Measurements from ENCODE around the gene BAIAP2L2.
"Not testable (repeated sequence)": the region's sequence is repeated elsewhere in the genome, so short reads cannot be mapped to it uniquely, and the experiment has no call there.

The BAIAP2L2 gene

GRCh38 chr22:38080850-38081635 lies 29.4 kb downstream of the BAIAP2L2 start:
- DNase-seq (ENCODE audit: low spot score): no peak

DNA sequence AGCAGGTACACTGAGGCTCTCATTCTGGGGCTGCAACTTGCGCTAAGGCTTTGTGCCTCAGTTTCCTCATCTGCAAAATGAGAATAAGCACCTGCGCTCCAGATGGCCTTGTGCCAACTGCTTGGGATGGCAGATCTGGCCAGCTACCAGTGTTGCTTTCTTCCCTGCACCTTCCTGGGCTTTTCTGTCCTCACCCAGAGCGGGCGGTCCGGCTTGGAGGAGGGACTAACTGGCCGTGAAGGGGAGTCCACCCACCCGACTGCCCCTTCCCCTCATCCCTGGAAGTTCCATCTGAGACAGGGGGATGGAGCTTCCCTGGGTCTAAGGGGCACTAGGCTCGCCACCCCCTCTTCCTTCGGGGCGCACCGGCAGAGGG lies 30.0 kb downstream of the BAIAP2L2 start:
- DNase-seq (ENCODE audit: low spot score): no peak

DNA sequence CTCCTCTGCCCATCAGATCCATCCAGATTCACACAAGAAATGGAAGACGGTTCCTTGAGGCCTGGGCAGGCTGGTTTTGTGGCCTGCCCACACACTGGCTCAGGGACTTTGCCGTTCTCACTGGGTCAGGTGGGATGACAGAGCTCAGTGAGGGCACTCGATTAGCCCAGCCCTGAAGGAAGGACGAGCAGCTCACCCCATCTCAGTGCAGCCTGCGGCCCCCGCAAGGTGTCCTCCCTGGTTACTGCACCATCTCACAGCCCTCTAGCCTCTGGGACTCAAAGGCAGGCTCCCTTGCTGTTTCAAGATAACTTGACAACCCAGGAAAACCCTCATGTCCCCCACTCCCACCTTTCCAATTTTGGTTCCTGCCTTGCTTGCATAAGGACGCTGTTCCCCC lies 30.7 kb downstream of the BAIAP2L2 start:
- DNase-seq (ENCODE audit: low spot score): no peak

GRCh38 chr22:38079208-38079607 lies 31.3 kb downstream of the BAIAP2L2 start:
- not testable (repeated sequence) for DNase-seq (ENCODE audit: low spot score)

DNA sequence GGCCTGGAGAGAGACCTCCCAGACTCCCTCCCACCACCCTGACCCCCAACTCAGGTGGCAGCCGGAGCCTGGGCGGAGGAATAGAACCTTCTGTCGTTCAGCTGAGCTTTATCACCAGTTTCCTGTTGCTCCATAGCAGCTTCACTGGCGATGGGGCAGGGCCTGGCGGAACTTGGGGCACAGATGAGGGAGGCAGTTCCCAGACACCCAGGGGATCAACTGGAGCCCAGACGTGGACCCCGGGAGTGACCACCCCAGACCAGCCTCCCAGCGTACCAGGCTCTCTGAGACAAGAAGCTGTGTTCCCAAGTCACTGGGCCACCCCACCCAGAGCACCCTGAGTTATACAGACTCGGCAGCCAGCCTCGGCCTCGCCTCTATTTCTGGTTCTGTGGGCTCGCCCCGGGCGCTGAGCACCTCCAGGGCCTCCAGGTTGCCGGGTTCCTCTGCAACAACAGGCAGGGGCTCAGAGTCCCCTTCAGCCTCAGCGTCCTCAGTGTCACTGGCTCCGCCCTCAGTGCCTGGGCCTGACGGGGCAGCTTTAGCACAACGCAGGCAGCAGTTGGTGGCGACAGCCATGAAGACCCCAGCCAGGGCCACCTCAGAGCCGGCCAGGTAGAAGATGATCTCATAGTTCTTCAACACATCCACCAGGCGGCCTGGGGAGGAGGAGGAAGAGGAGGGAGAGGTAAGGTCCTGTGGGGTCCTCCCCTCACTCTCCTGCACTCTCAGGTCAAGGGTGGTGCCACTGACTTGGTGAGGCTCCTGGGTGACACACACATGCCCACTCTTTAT lies 32.2 kb downstream of the BAIAP2L2 start:
- no peak for DNase-seq (ENCODE audit: low spot score)

GRCh38 chr22:38077595-38077994 lies 32.9 kb downstream of the BAIAP2L2 start:
- no peak for DNase-seq (ENCODE audit: low spot score)

DNA sequence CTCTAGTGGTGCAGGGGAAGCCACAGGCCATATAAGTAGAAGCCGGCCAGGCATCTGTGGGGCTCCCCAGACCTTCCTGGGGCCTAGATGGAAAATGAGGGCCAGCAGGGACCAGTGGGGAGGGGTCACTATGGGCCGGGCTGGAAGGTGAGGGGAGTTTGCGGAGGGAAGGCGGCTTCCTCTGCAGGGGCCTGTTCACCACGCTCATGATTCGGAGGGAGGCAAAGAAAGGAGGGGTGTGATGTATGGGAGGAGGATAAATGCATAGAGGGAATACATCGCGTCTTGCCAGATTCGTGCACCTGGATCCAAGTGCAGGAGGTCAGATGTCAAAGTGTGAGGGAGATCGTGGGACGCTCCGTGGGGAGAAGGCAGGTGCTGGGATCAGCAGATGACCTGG lies 33.4 kb downstream of the BAIAP2L2 start:
- DNase-seq (ENCODE audit: low spot score): no peak

DNA sequence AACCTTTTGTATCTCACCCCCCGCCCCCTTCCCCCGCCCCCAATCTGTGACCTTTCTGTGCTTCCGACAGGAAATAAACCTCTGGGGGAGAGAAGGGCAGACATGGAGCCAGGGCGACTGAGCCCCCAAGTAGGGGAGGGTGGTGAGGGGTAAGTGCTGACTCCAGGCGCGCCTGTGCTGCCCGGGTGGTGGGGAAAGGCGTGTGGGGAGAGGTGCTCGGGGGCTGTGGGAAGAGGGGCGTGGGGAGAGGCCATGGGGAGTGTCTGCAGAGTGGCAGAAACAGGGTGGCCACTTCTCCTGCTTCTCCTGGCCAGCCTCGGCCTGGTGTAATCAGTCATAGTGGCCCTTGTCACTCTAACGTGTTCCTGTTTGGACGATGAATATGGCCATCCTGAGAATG lies 34.5 kb downstream of the BAIAP2L2 start:
- no peak for DNase-seq (ENCODE audit: low spot score)

GRCh38 chr22:38075105-38075825 lies 35.2 kb downstream of the BAIAP2L2 start:
- no peak for DNase-seq (ENCODE audit: low spot score)

DNA sequence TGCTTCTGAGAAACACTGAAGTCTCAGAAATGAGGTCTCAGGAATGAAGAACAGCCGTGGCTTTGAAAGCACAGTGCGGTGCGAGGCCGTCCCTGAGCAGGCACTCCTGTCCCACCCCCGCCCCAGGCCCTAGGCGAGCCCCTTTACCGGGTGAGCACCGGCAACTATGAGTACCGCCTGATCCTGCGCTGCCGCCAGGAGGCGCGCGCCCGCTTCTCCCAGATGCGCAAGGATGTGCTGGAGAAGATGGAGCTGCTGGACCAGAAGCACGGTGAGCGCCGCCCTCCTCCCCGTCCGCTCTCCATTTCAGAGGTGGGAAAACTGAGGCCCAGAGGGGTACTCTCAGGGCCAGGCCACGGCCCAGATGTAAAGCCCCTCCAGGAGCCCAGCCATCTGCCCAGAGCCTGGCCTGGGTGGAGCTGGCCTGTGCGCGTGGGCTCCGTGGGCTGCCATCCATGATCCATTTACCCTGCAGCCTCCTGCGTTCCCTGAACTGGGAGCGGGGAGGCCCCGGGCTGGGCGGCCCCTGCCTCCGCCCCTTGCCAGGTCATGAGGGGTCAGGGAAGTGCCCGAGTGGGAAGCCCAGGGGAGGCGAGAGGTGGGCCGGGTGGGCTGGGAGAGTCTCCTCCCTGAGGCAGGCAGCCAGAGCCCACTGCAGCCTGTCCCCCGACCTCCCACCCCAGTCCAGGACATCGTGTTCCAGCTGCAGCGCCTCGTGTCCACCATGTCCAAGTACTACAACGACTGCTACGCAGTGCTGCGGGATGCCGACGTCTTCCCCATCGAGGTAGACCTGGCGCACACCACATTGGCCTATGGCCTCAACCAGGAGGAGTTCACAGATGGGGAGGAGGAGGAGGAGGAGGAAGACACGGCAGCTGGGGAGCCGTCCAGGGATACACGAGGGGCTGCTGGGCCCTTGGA lies 36.0 kb downstream of the BAIAP2L2 start:
- DNase-seq (ENCODE audit: low spot score): no peak

GRCh38 chr22:38073150-38074130 lies 37.0 kb downstream of the BAIAP2L2 start:
- DNase-seq (ENCODE audit: low spot score): no peak

- DNase-seq (ENCODE audit: low spot score): no peak
These were observed 37.9 kb downstream of the BAIAP2L2 start for GRCh38 chr22:38072322-38073149.

DNA sequence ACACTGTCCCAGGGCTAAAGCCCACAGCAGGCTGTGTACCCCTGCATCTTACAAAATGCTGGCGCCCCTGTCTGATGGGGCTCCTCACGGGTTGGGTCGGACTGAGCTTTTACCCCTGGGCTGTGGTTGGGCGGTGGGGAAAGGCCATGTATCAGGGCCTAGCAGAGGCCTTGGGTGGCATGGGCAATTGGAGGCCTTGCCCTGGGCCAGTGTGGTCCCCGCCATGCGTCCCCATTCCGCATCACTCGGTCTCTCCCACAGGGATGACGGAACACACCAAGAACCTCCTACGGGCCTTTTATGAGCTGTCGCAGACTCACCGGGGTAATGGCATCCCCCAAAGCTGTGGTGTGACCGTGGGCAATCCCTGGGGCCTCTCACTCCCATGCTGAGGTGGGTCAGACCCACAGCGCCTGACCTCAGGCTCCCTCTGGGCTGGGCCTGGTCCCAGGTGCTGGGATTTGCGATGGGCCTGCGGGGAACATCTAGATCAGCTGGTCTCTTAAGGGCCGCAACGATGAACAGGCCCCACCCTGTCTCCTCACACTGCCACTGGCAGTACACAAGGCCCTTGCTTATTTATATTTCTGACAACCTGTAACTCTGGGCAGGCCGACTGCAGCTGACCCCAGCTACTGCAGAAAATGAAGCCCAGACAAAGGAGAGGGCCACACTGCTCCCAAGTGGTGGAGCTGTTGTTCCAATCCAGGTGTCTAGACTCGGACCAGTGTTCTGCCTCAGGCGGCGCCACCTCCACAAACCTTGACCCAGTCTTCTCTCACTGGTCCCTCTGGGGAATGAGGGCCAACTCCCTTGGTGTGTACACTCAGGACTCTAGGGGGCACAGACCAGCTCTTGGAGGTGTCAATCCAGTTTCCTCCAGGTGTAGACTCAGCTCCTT lies 38.8 kb downstream of the BAIAP2L2 start:
- no peak for DNase-seq (ENCODE audit: low spot score)

GRCh38 chr22:38070250-38070921 lies 40.1 kb downstream of the BAIAP2L2 start:
- DNase-seq (ENCODE audit: low spot score): no peak

DNA sequence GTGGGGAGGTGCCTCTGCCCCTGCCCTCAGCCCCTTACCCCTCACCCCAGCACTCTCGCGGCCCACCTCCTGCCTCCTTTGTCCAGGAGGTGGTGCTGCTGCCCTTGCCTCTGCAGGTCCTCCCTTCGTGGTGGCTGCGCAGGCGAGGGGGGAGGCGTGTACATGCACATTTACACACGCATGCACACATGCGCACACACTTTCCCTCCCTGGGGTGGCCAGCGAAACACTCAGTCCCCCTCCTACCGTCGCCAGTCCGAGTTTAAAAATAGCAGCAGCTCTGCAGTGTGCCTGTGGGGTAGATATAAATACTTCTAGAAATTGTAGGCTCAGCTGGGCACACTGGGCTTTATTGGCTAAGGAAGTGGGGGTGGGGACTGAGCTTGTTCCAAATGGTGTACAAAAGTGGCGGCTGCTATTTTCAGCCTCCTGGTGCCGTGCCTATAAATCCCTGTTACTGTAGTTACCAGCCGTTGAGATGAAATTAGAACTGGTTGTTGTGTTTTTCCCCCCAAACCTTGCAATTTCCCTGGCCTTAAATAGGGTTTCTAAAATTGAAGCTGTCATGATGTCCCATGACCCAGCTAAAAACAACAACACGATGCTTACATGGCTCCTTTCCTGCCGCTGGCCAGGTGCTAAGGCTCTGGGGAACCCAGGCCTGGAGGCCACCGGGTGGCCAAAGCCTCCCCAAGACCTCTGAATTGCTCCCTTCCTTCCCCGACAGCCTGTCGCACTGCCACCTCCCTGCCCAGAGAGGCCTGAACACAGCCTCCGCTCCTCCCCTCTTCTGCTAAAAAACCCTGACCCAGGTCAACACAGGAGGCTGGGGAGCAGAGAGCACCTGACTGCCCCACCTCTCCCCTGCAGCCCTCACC lies 40.9 kb downstream of the BAIAP2L2 start:
- peak; percentile 86 for DNase-seq (ENCODE audit: low spot score)

DNA sequence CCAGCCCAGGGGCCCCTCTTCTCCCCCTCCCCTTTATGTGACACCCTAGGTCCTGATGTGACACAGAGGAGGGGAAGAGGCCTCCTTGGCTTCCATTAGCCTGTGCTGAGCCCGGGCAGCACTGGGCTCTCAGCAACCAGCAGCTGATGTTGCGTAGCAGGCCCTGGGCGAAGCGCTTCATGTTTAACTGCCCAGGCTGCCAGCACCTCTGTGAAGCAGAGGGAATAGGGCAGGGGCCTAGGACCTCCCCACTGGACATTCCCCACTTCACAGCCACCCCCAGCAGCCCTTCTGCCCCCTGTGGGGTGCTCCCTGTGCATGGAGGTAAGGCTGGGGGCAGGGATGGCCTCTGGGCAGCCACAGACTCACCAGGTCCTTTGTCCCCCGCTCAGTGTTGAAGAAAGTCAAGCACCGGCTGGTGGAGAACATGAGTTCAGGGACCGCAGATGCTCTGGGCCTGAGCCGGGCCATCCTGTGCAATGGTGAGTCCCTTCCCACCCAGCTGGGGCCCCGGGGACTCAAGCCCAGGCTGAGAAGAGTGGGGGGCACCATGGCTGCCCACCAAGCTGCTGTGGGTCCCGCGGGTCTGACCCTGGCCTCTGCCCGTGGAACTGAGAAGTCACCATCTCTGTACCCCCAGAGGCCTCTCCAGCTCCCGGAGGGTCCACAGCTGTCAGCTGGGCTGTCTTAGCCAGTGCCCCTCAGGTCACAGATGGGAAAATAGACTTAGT lies 41.7 kb downstream of the BAIAP2L2 start:
- no peak for DNase-seq (ENCODE audit: low spot score)
